ENCODE results near the gene CTIF. TPM values are rescaled to one million over a fixed set of nuclear protein-coding genes. Genes with fewer than 3 reads are reported as not detected.

CTIF gene
- total and polyA plus RNA-seq, 10 donors, result 5.2 to 39.2 (median 18.5) TPM

GRCh38 chr18:48740068-48740440 is 201.2 kb downstream of the CTIF start:
- 85 to 92% (median 88%) methylated on average over 4 of the region's 4 CpGs for WGBS, 5 donors
- TF ChIP-seq POLR2AphosphoS5 (IDR thresholded peaks at IDR 0.05) (no peak), POLR2A (IDR thresholded peaks at IDR 0.05) (no peak)
- TF ChIP-seq, protein P1, sequence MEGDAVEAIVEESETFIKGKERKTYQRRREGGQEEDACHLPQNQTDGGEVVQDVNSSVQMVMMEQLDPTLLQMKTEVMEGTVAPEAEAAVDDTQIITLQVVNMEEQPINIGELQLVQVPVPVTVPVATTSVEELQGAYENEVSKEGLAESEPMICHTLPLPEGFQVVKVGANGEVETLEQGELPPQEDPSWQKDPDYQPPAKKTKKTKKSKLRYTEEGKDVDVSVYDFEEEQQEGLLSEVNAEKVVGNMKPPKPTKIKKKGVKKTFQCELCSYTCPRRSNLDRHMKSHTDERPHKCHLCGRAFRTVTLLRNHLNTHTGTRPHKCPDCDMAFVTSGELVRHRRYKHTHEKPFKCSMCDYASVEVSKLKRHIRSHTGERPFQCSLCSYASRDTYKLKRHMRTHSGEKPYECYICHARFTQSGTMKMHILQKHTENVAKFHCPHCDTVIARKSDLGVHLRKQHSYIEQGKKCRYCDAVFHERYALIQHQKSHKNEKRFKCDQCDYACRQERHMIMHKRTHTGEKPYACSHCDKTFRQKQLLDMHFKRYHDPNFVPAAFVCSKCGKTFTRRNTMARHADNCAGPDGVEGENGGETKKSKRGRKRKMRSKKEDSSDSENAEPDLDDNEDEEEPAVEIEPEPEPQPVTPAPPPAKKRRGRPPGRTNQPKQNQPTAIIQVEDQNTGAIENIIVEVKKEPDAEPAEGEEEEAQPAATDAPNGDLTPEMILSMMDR (IDR thresholded peaks at IDR 0.05 in 8 of 11, conservative IDR thresholded peaks at IDR 0.05 in 3 of 11), result no peak
- Histone ChIP-seq H3K36me3 (no peaks in the 10 kb centered on the region), H3K4me3 (no peak overlapping the region), H3K9me3 (no peaks in the 10 kb centered on the region), H3K27ac (no peak overlapping the region), H3K4me1 (peaks cover 0 to 25% (median 5%) of the 10 kb centered on the region in 6 donors), H3K27me3 (replicated peaks in 1 of 7) (no peaks in the 10 kb centered on the region)
- intact Hi-C loops (cut with DNase I; ENCODE audit: low total_unique reads), result no loop called here
- no peak for DNase-seq

- Histone ChIP-seq H3K9me3 (no peaks in the 10 kb centered on the region), H3K36me3 (no peaks in the 10 kb centered on the region), H3K4me3 (no peak overlapping the region), H3K4me1 (peaks cover 0 to 25% (median 5%) of the 10 kb centered on the region in 6 donors), H3K27ac (no peak overlapping the region), H3K27me3 (replicated peaks in 1 of 7) (no peaks in the 10 kb centered on the region)
- intact Hi-C loops (cut with DNase I; ENCODE audit: low total_unique reads), result no loop called here
- TF ChIP-seq POLR2A (IDR thresholded peaks at IDR 0.05), result no peak
- TF ChIP-seq POLR2AphosphoS5 (IDR thresholded peaks at IDR 0.05), result no peak
- TF ChIP-seq, protein P1 (IDR thresholded peaks at IDR 0.05 in 8 of 11, conservative IDR thresholded peaks at IDR 0.05 in 3 of 11), result no peak
- DNase-seq, result no peak
- WGBS, 5 donors, result 91 to 96% (median 94%) methylated on average over 5 to 6 of the region's 6 CpGs
Measured at GRCh38 chr18:48740851-48741485, 202.1 kb downstream of the CTIF start.

- Histone ChIP-seq H3K4me3 (no peak overlapping the region), H3K36me3 (no peaks in the 10 kb centered on the region), H3K27ac (no peak overlapping the region), H3K27me3 (replicated peaks in 1 of 7) (no peaks in the 10 kb centered on the region), H3K4me1 (peaks cover 0 to 25% (median 5%) of the 10 kb centered on the region in 6 donors), H3K9me3 (no peaks in the 10 kb centered on the region)
- 93 to 98% (median 95%) methylated on average over 6 of the region's 6 CpGs for WGBS, 5 donors
- DNase-seq, result no peak
- TF ChIP-seq POLR2A (IDR thresholded peaks at IDR 0.05), result no peak
- no peak for TF ChIP-seq POLR2AphosphoS5 (IDR thresholded peaks at IDR 0.05)
- TF ChIP-seq, protein P1 (IDR thresholded peaks at IDR 0.05 in 8 of 11, conservative IDR thresholded peaks at IDR 0.05 in 3 of 11), result no peak
- intact Hi-C loops (cut with DNase I; ENCODE audit: low total_unique reads), result no loop called here
Measured at GRCh38 chr18:48741866-48742265, 203.0 kb downstream of the CTIF start.

DNA sequence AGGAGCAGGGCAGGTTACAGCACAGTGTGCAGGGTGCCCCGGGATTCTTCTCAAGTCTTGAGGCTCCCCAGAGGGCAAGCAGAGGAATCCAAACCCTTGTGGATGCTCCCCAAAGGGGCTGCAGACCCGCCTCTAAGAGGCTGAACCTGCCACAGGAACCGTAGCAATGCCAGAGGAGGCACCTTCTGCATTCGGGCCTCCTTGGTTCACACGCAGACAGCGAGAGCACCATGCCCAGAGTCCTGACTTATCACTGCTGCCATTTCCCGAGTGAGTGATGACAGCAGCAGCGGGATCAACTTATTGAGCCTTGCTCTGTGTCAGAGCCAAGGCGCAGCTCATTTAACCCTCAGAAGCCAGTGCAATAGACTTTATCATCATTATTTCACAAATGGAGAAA is 203.5 kb downstream of the CTIF start:
- TF ChIP-seq, protein P1 (IDR thresholded peaks at IDR 0.05 in 8 of 11, conservative IDR thresholded peaks at IDR 0.05 in 3 of 11), result no peak
- TF ChIP-seq POLR2AphosphoS5 (IDR thresholded peaks at IDR 0.05) (no peak), POLR2A (IDR thresholded peaks at IDR 0.05) (no peak)
- Histone ChIP-seq H3K27ac (peak overlapping the region in 2 of 8 donors; percentile 28 to 66), H3K27me3 (replicated peaks in 1 of 7) (no peaks in the 10 kb centered on the region), H3K9me3 (no peaks in the 10 kb centered on the region), H3K4me3 (no peak overlapping the region), H3K4me1 (peaks cover 0 to 25% (median 5%) of the 10 kb centered on the region in 6 donors), H3K36me3 (no peaks in the 10 kb centered on the region)
- intact Hi-C loops (cut with DNase I; ENCODE audit: low total_unique reads), result no loop called here
- no peak for DNase-seq
- 82 to 95% (median 91%) methylated on average over 8 to 9 of the region's 9 CpGs for WGBS, 5 donors
